ENCODE data around the gene ABRACL. TPM values are rescaled to one million over a fixed set of nuclear protein-coding genes. Genes with fewer than 3 reads are reported as not detected.

Gene ABRACL
- total and polyA plus RNA-seq, 9 of the 15 experiments (the other 6 are each of a cell fraction or from before 2014, with no cell fraction given), result 1.1 to 5.2 (median 1.9) TPM

GRCh38 chr6:139006477-139006876 lies 22.1 kb upstream of the ABRACL start:
- peaks cover 6 to 11% of the 10 kb centered on the region in 2 experiments for H3K27me3 ChIP-seq (ENCODE audit: control insufficient read depth in 2 of 2, insufficient read depth in 2 of 2, low read length in 2 of 2)
- intact Hi-C loops (cut with micrococcal nuclease), result no loop called here
- 2% methylated on average over 3 of the region's 3 CpGs for WGBS (ENCODE audit: insufficient coverage, low coverage, missing lambda C conversion rate)
- no peaks in the 10 kb centered on the region for H3K9me3 ChIP-seq (replicated peaks; ENCODE audit: control insufficient read depth, insufficient read depth, low read depth, low read length)
- H3K4me1 ChIP-seq (replicated peaks in 1 of 2; ENCODE audit: control insufficient read depth in 2 of 2, insufficient read depth in 2 of 2, low read length in 2 of 2), result no peaks in the 10 kb centered on the region
- no peak overlapping the region for H3K9ac ChIP-seq (ENCODE audit: insufficient read depth in 1 of 2, low read depth in 2 of 2, low read length in 2 of 2)
- ChIA-PET CTCF (ENCODE audit: low intra/inter-chr PET ratio) (no interaction called here), POLR2A (no interaction called here)
- FAIRE-seq, result no peak
- TF ChIP-seq ARNT (IDR thresholded peaks at IDR 0.05), result no peak
- no peak for TF ChIP-seq ZNF12 (CRISPR knock-in tag; IDR thresholded peaks at IDR 0.05)
- no peak for TF ChIP-seq MECOM (CRISPR knock-in tag; IDR thresholded peaks at IDR 0.05)
- H3K27ac ChIP-seq (ENCODE audit: extremely low read depth, low read depth, low read length), result no peak overlapping the region
- BruUV-seq (replicated peaks), result no TSS peak
- H3K4me2 ChIP-seq (ENCODE audit: insufficient read depth, low read length), result no peak overlapping the region
- ATAC-seq, result no peak
- H3K4me3 ChIP-seq, result no peak overlapping the region
- H3K36me3 ChIP-seq (ENCODE audit: control insufficient read depth, insufficient read depth, low read length), result no peaks in the 10 kb centered on the region
- no peaks in the 10 kb centered on the region for H3K79me2 ChIP-seq (ENCODE audit: control insufficient read depth, insufficient read depth, low read length)
- in situ Hi-C loops (cut with MboI), result no loop called here
- H2AFZ ChIP-seq (ENCODE audit: low read depth, low read length), result no peak overlapping the region
- no peaks in the 10 kb centered on the region for H3K9me1 ChIP-seq (ENCODE audit: control insufficient read depth, insufficient read depth, low read length)
- H4K20me1 ChIP-seq (replicated peaks; ENCODE audit: control insufficient read depth, insufficient read depth, low read length), result no peaks in the 10 kb centered on the region
- no peak for DNase-seq (ENCODE audit: extremely low read depth in 1 of 4, low spot score in 3 of 4)

DNA sequence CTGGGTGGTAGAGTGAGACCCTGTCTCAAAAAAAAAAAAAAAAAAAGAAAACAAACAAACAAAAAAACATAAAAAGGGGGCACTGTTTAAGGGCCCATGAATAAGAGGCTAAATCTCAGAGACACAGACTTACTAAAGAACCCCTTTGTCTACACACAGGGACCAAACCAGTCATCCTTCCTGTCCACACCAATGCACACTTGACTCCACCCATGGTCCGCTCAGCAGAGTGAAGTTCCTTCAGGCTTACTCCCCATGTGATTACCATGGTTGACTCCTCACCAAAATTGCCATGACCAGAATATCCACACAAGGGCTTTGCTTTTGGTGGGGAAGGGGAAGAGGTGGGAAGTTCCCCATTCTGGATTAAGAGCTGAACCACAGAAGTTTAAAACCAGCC lies 21.1 kb upstream of the ABRACL start:
- no peak overlapping the region for H3K4me3 ChIP-seq
- H3K27ac ChIP-seq (ENCODE audit: extremely low read depth, low read depth, low read length), result no peak overlapping the region
- no peak overlapping the region for H3K9ac ChIP-seq (ENCODE audit: insufficient read depth in 1 of 2, low read depth in 2 of 2, low read length in 2 of 2)
- H3K27me3 ChIP-seq (ENCODE audit: control insufficient read depth in 2 of 2, insufficient read depth in 2 of 2, low read length in 2 of 2), result peaks cover 10 to 11% of the 10 kb centered on the region in 2 experiments
- no TSS peak for BruUV-seq (replicated peaks)
- H3K9me1 ChIP-seq (ENCODE audit: control insufficient read depth, insufficient read depth, low read length), result no peaks in the 10 kb centered on the region
- H3K4me2 ChIP-seq (ENCODE audit: insufficient read depth, low read length), result no peak overlapping the region
- FAIRE-seq (no peak), ATAC-seq (no peak), DNase-seq (ENCODE audit: extremely low read depth in 1 of 4, low spot score in 3 of 4) (no peak)
- H3K4me1 ChIP-seq (replicated peaks in 1 of 2; ENCODE audit: control insufficient read depth in 2 of 2, insufficient read depth in 2 of 2, low read length in 2 of 2), result no peaks in the 10 kb centered on the region
- 0% methylated on average over 1 of the region's 1 CpG for WGBS (ENCODE audit: insufficient coverage, low coverage, missing lambda C conversion rate)
- no peaks in the 10 kb centered on the region for H4K20me1 ChIP-seq (replicated peaks; ENCODE audit: control insufficient read depth, insufficient read depth, low read length)
- H3K36me3 ChIP-seq (ENCODE audit: control insufficient read depth, insufficient read depth, low read length), result no peaks in the 10 kb centered on the region
- intact Hi-C loops (cut with micrococcal nuclease) (no loop called here), in situ Hi-C loops (cut with MboI) (no loop called here)
- no peaks in the 10 kb centered on the region for H3K9me3 ChIP-seq (replicated peaks; ENCODE audit: control insufficient read depth, insufficient read depth, low read depth, low read length)
- no peaks in the 10 kb centered on the region for H3K79me2 ChIP-seq (ENCODE audit: control insufficient read depth, insufficient read depth, low read length)
- ChIA-PET CTCF (ENCODE audit: low intra/inter-chr PET ratio) (no interaction called here), POLR2A (no interaction called here)
- H2AFZ ChIP-seq (ENCODE audit: low read depth, low read length), result no peak overlapping the region
- TF ChIP-seq ZNF589 (CRISPR knock-in tag; IDR thresholded peaks at IDR 0.05; ENCODE audit: low read depth), result no peak
- no peak for TF ChIP-seq ZNF41 (CRISPR knock-in tag; conservative IDR thresholded peaks at IDR 0.05)
- no peak for TF ChIP-seq RBFOX2 (IDR thresholded peaks at IDR 0.05; ENCODE audit: low read depth, low read length)
- TF ChIP-seq SUPT5H (IDR thresholded peaks at IDR 0.05), result no peak
- no peak for TF ChIP-seq MCM2 (IDR thresholded peaks at IDR 0.05; ENCODE audit: low read depth)
- TF ChIP-seq CHD4 (IDR thresholded peaks at IDR 0.05; ENCODE audit: insufficient read depth, insufficient replicate concordance, low read depth, low read length, poor library complexity, severe bottlenecking), result no peak
- no peak for TF ChIP-seq MEF2D (tag; conservative IDR thresholded peaks at IDR 0.05; ENCODE audit: low read depth)
- no peak for TF ChIP-seq ZNF311 (CRISPR knock-in tag; IDR thresholded peaks at IDR 0.05)
- TF ChIP-seq SRSF9 (IDR thresholded peaks at IDR 0.05; ENCODE audit: borderline replicate concordance, low read depth, low read length), result no peak
- TF ChIP-seq ZBTB12 (CRISPR knock-in tag; IDR thresholded peaks at IDR 0.05), result no peak
- no peak for TF ChIP-seq PCBP1 (IDR thresholded peaks at IDR 0.05; ENCODE audit: low read depth, low read length, poor library complexity, severe bottlenecking)
- TF ChIP-seq JUNB (CRISPR knock-in tag; conservative IDR thresholded peaks at IDR 0.05), result no peak
- TF ChIP-seq SLC30A9 (CRISPR knock-in tag; IDR thresholded peaks at IDR 0.05), result no peak
- TF ChIP-seq SAP30 (IDR thresholded peaks at IDR 0.05; ENCODE audit: borderline replicate concordance, insufficient read depth, low read depth, low read length, poor library complexity, severe bottlenecking), result no peak
- TF ChIP-seq CBFA2T3 (IDR thresholded peaks at IDR 0.05), result no peak

Measured in K562 (cell line).